ENCODE measurements around the gene MPDZ. TPM values are rescaled to one million over a fixed set of nuclear protein-coding genes. Genes with fewer than 3 reads are reported as not detected.
"Not testable (repeated sequence)": the region's sequence is repeated elsewhere in the genome, so short reads cannot be mapped to it uniquely, and the experiment has no call there.

Gene MPDZ
- total RNA-seq, 1 donor from 2014 or later: 62.6 TPM

- no peak for DNase-seq (ENCODE audit: low spot score)
- no peak for ATAC-seq
Observed at GRCh38 chr9:13266167-13266566, 13.3 kb downstream of the MPDZ start.

- DNase-seq (ENCODE audit: low spot score): no peak
Observed at GRCh38 chr9:13264788-13265187, 14.7 kb downstream of the MPDZ start.

GRCh38 chr9:13263511-13263910 lies 16.0 kb downstream of the MPDZ start:
- no peak for ATAC-seq

More at GRCh38 chr9:13264788-13265187, 14.7 kb downstream of the MPDZ start:
- no peak for ATAC-seq

DNA sequence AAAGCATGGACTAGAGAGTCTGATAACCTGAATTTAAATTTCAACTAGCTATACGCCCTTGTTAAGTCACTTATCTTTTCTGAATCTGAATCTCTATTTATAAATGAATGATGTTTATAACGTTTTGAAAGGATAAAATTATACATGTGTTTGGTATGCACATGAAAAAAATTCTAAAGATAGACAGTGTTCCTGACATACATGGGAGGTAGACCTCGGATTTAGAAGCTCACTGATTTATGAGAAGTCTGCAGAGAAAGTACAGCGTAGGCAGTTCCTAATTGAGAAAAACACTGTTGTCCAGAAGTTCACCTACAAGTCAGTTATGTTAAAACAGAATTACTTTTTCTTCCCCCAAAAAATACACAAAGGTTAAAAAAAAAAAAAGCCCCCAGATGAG lies 26.6 kb downstream of the MPDZ start:
- ATAC-seq: no peak
- DNase-seq (ENCODE audit: low spot score): no peak

More at GRCh38 chr9:13263511-13263910, 16.0 kb downstream of the MPDZ start:
- DNase-seq (ENCODE audit: low spot score): no peak

DNA sequence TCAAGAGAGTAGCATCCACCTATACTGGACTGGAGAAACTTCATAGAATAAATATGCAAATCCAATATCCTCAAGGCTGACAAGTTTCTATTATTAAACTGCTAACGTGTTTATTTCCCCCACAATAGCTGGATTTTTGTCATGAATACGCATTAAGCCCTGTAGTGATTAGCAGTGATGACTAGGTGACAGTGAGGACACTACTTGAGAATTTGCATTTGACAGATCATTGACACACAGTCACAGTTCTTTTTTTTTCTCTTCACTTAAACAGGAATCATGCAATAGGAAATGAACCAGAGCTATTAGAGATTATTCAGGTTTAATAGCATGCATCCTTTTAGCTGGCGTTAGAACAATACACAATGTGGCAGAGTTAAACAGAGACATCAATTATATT lies 35.3 kb downstream of the MPDZ start:
- no peak for DNase-seq (ENCODE audit: low spot score)
- ATAC-seq: no peak

GRCh38 chr9:13241283-13241682 lies 38.2 kb downstream of the MPDZ start:
- DNase-seq (ENCODE audit: low spot score): no peak
- ATAC-seq: no peak

DNA sequence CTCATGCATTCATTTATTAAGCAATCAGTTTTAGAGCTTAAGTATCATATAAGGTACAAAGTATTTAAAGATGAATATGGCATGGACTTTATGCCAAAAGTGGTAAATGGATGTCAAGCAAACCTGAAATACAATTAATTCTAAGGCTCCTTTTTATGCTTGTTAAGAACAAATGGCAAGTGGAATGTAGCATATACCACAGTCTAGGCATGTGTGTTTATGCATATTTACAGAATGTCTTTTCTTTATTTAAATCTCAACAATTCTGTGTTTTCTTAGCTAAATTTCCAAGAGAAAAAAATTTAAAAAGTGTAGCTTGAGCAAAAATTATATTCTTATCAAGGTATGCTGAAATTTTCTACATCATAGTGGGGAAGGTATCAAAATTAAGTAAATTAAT lies 39.8 kb downstream of the MPDZ start:
- ATAC-seq (no peak), DNase-seq (ENCODE audit: low spot score) (no peak)

DNA sequence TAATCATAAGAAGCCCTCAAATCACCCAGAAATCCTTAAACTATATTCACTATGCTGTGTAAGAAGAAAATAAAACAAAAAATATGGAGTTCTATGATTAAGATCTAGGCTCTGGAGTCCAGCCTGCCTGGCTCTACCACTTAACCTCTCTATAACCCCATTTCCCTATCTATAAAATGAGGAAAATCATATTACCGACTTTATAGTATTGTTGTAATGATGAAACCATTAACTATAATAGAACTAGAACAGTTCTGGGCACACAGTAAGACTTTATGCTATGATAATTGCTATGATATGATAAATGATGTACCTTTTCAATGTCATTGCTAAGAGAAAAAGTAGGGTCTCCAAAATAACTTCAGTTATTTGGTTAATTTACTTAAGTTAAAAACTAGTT lies 40.3 kb downstream of the MPDZ start:
- ATAC-seq (no peak), DNase-seq (ENCODE audit: low spot score) (no peak)

DNA sequence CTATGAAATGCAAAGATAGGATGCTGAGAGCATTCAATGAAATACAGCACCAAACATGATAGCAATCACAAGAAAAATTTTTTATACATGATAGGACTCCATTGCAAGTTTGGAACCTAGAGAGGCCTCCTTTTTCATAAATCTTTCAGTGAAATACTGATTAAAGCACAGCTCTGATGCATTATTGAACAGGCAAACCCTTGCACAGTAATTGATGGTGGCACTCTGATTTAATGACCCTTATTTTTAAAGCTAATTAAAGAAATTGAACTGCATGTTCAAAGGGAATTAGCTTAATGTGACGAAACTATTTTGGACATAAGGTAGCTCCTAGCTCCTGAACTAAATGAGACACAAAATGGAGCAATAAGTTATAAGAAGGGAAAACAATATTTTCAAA lies 44.6 kb downstream of the MPDZ start:
- ATAC-seq (no peak), DNase-seq (ENCODE audit: low spot score) (no peak)

- no peak for DNase-seq (ENCODE audit: low spot score)
- no peak for ATAC-seq
Observed at GRCh38 chr9:13228431-13228830, 51.1 kb downstream of the MPDZ start.

DNA sequence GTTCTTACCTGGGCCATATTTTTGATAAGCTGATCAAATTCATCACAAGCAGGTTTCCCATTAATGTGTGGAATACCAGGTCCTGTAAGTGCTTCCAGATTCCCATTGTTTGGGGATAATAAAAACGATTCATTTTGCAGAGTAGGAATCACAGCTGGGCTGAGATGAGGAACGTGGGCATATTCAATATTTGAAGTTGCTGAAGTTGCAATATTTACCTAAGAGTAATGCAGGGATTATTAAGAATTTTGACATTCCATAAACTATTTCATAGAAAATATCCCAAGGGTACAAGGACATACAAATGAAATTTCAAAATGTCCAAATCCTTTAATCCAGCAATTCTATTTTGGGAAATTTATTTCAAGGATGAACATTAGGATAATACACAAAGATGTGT lies 55.1 kb downstream of the MPDZ start:
- no peak for DNase-seq (ENCODE audit: low spot score)
- ATAC-seq: no peak

GRCh38 chr9:13222733-13223132 lies 56.8 kb downstream of the MPDZ start:
- not testable (repeated sequence) for DNase-seq (ENCODE audit: low spot score); ATAC-seq

DNA sequence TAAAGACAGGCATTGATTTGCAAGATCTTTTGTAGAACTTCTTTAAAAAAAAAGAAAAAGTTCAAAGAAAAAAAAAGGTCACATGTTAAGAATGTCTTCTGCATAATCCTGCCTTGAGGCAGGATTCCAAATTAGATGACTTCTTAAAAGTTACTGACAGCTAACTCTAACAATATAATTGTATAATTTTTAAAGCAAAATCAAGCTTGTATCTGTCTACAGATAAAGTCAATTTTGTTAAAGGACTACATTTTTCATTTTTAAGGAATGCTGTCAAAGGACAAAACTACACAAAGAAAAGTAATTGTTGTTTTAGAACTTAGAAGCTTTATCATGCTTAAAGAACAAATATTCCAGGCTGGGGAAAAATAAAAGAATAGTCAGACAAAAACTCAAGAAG lies 57.8 kb downstream of the MPDZ start:
- DNase-seq (ENCODE audit: low spot score) (no peak), ATAC-seq (no peak)

GRCh38 chr9:13220837-13221236 lies 58.7 kb downstream of the MPDZ start:
- ATAC-seq (no peak), DNase-seq (ENCODE audit: low spot score) (no peak)

DNA sequence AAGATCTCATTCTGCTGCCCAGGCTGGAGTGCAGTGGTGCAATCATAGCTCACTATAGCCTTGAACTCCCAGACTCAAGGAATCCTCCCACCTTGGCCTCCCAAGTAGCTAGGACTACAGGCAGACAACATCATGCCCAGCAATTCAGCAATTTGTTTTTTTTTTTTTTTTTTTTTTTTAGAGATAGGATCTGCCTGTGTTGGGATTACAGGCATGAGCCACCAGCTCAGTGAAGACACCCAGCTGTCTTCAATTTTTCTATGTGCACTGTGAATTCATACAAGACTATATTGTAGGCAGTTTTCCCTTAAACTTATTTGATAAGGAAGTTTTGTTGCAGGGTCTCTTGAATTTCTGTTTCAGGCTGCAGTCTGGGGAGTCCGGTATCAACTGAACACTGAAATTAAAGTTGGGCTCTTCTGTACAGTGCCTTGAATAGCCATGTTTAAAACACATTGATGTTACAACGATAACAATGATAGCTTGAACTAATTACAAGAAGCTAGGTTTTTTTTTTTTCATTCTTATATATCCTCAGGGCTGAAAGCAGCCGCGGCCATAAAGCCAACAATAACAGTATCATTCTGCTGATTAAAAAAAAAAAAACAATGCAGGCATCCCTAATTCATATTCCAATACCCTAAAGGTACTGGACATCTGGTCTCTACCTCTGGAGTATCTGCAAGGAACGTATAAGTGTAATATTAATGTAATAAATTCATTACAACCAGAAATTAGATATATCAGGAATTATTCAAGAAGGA lies 63.5 kb downstream of the MPDZ start:
- no peak for DNase-seq (ENCODE audit: low spot score)
- no peak for ATAC-seq

- ATAC-seq: no peak
- no peak for DNase-seq (ENCODE audit: low spot score)
Observed at GRCh38 chr9:13213998-13214397, 65.5 kb downstream of the MPDZ start.

DNA sequence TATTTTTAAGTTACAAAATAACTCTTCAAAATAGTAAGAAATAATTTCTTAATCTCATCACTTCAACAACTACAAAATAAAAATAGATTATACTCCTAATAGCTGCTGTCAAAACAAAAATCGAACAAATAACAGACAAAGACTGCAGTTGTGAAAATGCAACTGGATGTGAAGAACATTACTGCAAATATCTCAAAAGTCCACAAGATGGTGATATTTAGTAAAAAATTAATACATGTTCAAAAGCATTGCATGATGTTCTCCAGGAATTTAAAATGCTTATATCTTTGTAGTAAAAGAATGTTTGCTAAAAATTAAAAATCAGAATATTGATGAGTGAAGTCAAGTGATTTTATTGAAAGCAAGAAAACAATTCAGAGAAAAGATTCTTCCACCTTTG lies 66.2 kb downstream of the MPDZ start:
- DNase-seq (ENCODE audit: low spot score) (no peak), ATAC-seq (peak; percentile 60)

DNA sequence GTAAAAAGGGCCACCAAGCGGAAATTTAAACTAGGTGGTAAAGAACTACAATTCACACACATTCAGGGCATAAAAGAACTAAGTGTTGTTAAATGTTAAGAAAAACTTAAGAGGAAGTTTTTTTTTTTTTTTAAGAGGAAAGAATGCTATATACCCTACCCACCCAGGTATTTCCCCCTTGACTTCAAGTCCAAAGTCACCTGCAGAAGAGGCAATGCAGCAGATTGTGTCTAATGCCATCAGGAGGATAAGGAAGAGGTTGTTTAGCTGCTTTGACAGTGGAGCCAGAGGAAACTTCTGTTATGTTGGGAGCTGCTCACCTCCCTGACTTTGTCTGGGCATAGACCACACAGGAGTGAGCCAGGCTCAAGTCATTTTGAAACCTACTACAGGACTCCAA lies 69.2 kb downstream of the MPDZ start:
- no peak for ATAC-seq
- DNase-seq (ENCODE audit: low spot score): no peak

- peak; percentile 61 for ATAC-seq
- DNase-seq (ENCODE audit: low spot score): no peak
Observed at GRCh38 chr9:13209498-13209897, 70.0 kb downstream of the MPDZ start.

- DNase-seq (ENCODE audit: low spot score) (no peak), ATAC-seq (peak; percentile 78)
Observed at GRCh38 chr9:13205824-13206223, 73.7 kb downstream of the MPDZ start.

- ATAC-seq (peak; percentile 99), DNase-seq (ENCODE audit: low spot score) (peak; percentile 89)
Observed at GRCh38 chr9:13190040-13190439, 89.5 kb downstream of the MPDZ start.

- ATAC-seq (no peak), DNase-seq (ENCODE audit: low spot score) (no peak)
Observed at GRCh38 chr9:13189362-13189761, 90.1 kb downstream of the MPDZ start.

DNA sequence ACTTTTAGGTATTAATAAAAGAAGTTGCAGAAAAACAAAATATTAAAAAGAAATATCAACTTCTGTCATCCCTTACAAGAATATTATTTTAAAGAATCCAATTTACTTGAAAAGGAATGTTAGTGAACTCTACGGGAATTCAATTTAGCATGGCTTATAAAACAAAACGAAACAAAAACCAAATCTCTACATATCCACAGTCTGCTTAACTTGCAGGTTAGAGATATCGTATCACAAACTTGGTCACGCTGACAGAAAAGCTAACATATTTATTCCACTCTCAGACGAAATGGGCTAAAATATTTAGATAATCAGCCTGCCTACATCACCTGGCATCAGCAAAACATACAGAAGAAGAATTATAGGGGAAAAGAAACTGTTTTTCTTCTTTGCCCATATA lies 92.7 kb downstream of the MPDZ start:
- DNase-seq (ENCODE audit: low spot score) (no peak), ATAC-seq (peak; percentile 65)
